A549 (cell line): ENCODE measurements around the gene FAM221A. TPM values are rescaled to one million over a fixed set of nuclear protein-coding genes. Genes with fewer than 3 reads are reported as not detected.
"Not testable (repeated sequence)": the region's sequence is repeated elsewhere in the genome, so short reads cannot be mapped to it uniquely, and the experiment has no call there.

Experiments
- ATAC-seq, 2 experiments: fragments of 200-7000 bp in 1 of 2; fragments of >200 bp in 1 of 2; cut with Nextera tagmentation in 1 of 2; cut with Tn5 transposase in 1 of 2; 3 replicates each; pipeline versions ENCODE4 v1.8.0 to v1.9.1; 2018 to 2020; ENCODE audit warnings: mild to moderate bottlenecking in 1 of 2, moderate library complexity in 1 of 2
- CTCF ChIA-PET: fragments of 300-600 bp; sonication (Branson Sonifier 250); formaldehyde crosslinking; extraction: SDS; loops from one replicate; lab custom pipeline; 2021; ENCODE audit warnings: antibody characterized with exemption, inconsistent platforms; lab: Yijun Ruan, JAX
- POLR2A ChIA-PET: fragments of 350-600 bp; formaldehyde crosslinking; extraction: SDS; loops from one replicate; lab custom pipeline; 2021; ENCODE audit warnings: antibody characterized with exemption, inconsistent platforms; lab: Yijun Ruan, JAX
- DNase-seq, 2 experiments: peaks; one replicate each; pipeline versions ENCODE4 v3.0.0 to v3.0.0-alpha.2; 2011 to 2016; ENCODE audit warnings: low read depth in 1 of 2, low spot score in 1 of 2
- FAIRE-seq: peaks from 2 replicates; lab custom pipeline; 2011; peaks lifted over from hg19 to GRCh38; lab: Jason Lieb, UNC
- H3K27ac ChIP-seq, 2 experiments: fragments of >200 bp; sonication (Bioruptor Twin); formaldehyde crosslinking; 3 replicates each; pipeline ENCODE4 v1.5.1; 2016 to 2017
- H3K4me1 ChIP-seq: fragments of >200 bp; sonication (Bioruptor Twin); formaldehyde crosslinking; 3 replicates; pipeline ENCODE4 v1.6.1; 2016
- H3K4me2 ChIP-seq: fragments of >200 bp; sonication (Bioruptor Twin); formaldehyde crosslinking; 3 replicates; pipeline ENCODE4 v1.6.1; 2016
- H3K4me3 ChIP-seq: fragments of >200 bp; sonication (Bioruptor Twin); formaldehyde crosslinking; 3 replicates; pipeline ENCODE4 v1.5.1; 2016
- H3K9me3 ChIP-seq: fragments of >200 bp; sonication (Bioruptor Twin); formaldehyde crosslinking; 3 replicates; pipeline ENCODE4 v1.6.1; 2016
- ATOH8 ChIP-seq: fragments of 250-450 bp; sonication (Bioruptor Pico); IDR thresholded peaks from 2 replicates; pipeline ENCODE4 v1.5.0; 2020; ENCODE audit warnings: low read depth, mild to moderate bottlenecking, moderate library complexity
- CEBPB ChIP-seq, 2 experiments: fragments of >200 bp in 1 of 2; sonication (Bioruptor Twin) in 1 of 2; formaldehyde crosslinking in 1 of 2; IDR thresholded peaks; 2 replicates each; pipeline ENCODE4 v1.6.1; 2012 to 2016
- CHD2 ChIP-seq: fragments of 150-350 bp; IDR thresholded peaks from 2 replicates; pipeline ENCODE4 v1.6.1; 2014; ENCODE audit warnings: low read length; ENCODE audit not compliant: partially characterized antibody
- ESRRA ChIP-seq: fragments of 150-350 bp; IDR thresholded peaks from 2 replicates; pipeline ENCODE4 v1.6.1; 2014; ENCODE audit warnings: mild to moderate bottlenecking, low read length, borderline replicate concordance
- HDAC2 ChIP-seq: fragments of 200-600 bp; sonication (generic); IDR thresholded peaks from 2 replicates; pipeline ENCODE4 v1.6.1; 2016
- HEYL ChIP-seq: fragments of 250-450 bp; sonication (Bioruptor Pico); IDR thresholded peaks from 2 replicates; pipeline ENCODE4 v1.8.0; 2021; ENCODE audit warnings: mild to moderate bottlenecking, moderate library complexity
- HOXA7 ChIP-seq: fragments of 250-450 bp; sonication (Bioruptor Pico); IDR thresholded peaks from 2 replicates; pipeline ENCODE4 v1.5.0; 2020; ENCODE audit warnings: mild to moderate bottlenecking, moderate library complexity
- HOXB5 ChIP-seq: fragments of 250-450 bp; sonication (Bioruptor Pico); IDR thresholded peaks from 2 replicates; pipeline ENCODE4 v1.5.0; 2020; ENCODE audit warnings: mild to moderate bottlenecking, moderate library complexity
- JUNB ChIP-seq: fragments of >200 bp; sonication (Bioruptor Twin); formaldehyde crosslinking; IDR thresholded peaks from 2 replicates; pipeline ENCODE4 v1.6.1; 2016
- MAX ChIP-seq: IDR thresholded peaks from 2 replicates; pipeline ENCODE4 v1.6.1; 2012
- MAZ ChIP-seq: fragments of 150-350 bp; IDR thresholded peaks from 2 replicates; pipeline ENCODE4 v1.6.1; 2014; ENCODE audit warnings: antibody characterized with exemption, low read depth, low read length, borderline replicate concordance
- MYC ChIP-seq: IDR thresholded peaks from 2 replicates; pipeline ENCODE4 v1.6.1; 2012; ENCODE audit warnings: mild to moderate bottlenecking, inconsistent platforms, low read length, improper control_type of control experiment, borderline replicate concordance
- NR3C1 ChIP-seq: fragments of >200 bp; sonication (Bioruptor Twin); formaldehyde crosslinking; IDR thresholded peaks from 3 replicates; pipeline ENCODE4 v1.6.1; 2017
- PBX3 ChIP-seq: IDR thresholded peaks from 2 replicates; pipeline ENCODE4 v1.6.1; 2012
- POLR2AphosphoS2 ChIP-seq: conservative IDR thresholded peaks from 2 replicates; pipeline ENCODE4 v1.6.1; 2012; ENCODE audit warnings: low read length, improper control_type of control experiment, inconsistent platforms
- RCOR1 ChIP-seq: fragments of 150-350 bp; IDR thresholded peaks from 2 replicates; pipeline ENCODE4 v1.6.1; 2014; ENCODE audit warnings: antibody characterized with exemption, low read length, low read depth
- RFX5 ChIP-seq: fragments of 450-650 bp; IDR thresholded peaks from 2 replicates; pipeline ENCODE4 v1.7.1; 2014; ENCODE audit warnings: antibody characterized with exemption, mild to moderate bottlenecking, moderate library complexity
- TFCP2L1 ChIP-seq: fragments of 250-450 bp; sonication (Bioruptor Pico); IDR thresholded peaks from 2 replicates; pipeline ENCODE4 v1.5.0; 2021; ENCODE audit warnings: mild to moderate bottlenecking
- ZC3H11A ChIP-seq: fragments of 450-650 bp; IDR thresholded peaks from 2 replicates; pipeline ENCODE4 v1.6.1; 2014; ENCODE audit warnings: antibody characterized with exemption, mild to moderate bottlenecking
- ZNF302 ChIP-seq: fragments of 250-450 bp; sonication (Bioruptor Pico); IDR thresholded peaks from 2 replicates; pipeline ENCODE4 v1.9.0; 2021; ENCODE audit warnings: inconsistent platforms, mild to moderate bottlenecking, moderate library complexity
- ZSCAN20 ChIP-seq: fragments of 250-450 bp; sonication (Bioruptor Pico); IDR thresholded peaks from 2 replicates; pipeline ENCODE4 v1.8.0; 2022; ENCODE audit warnings: mild to moderate bottlenecking, moderate library complexity
- WGBS: methylation state at CpG from one replicate; pipeline ENCODE4 v1.1.6; 2017; ENCODE audit errors: missing lambda C conversion rate; 5-methylcytosine and 5-hydroxymethylcytosine counted together
- polyA plus RNA-seq, 4 experiments: library from polyadenylated mRNA; depleted of rRNA in 3 of 4; stranded (reverse); fragments of >200 nt; fragmentation: RNase III in 1 of 4; extraction: RNeasy Plus Mini Kit Qiagen cat#74134 plus additional on column Dnase treatment in 1 of 4; gene quantifications; 2 replicates in 3 of 4; 3 replicates in 1 of 4; pipeline ENCODE4 v1.2.3, GENCODE V29; 2011 to 2017
- TF ChIP-seq, protein P1 (sequence below): fragments of 150-350 bp; IDR thresholded peaks from 2 replicates; pipeline ENCODE4 v1.6.1; 2014; ENCODE audit warnings: low read depth, mild to moderate bottlenecking, low read length
- TF ChIP-seq, protein P2 (sequence below): fragments of >200 bp; sonication (Bioruptor Twin); formaldehyde crosslinking; IDR thresholded peaks from 2 replicates; pipeline ENCODE4 v1.6.1; 2016

FAM221A gene
- polyA plus RNA-seq, 2 of the 4 experiments (the other 2 are of a cell fraction) = 0.94 to 1.8 TPM

DNA sequence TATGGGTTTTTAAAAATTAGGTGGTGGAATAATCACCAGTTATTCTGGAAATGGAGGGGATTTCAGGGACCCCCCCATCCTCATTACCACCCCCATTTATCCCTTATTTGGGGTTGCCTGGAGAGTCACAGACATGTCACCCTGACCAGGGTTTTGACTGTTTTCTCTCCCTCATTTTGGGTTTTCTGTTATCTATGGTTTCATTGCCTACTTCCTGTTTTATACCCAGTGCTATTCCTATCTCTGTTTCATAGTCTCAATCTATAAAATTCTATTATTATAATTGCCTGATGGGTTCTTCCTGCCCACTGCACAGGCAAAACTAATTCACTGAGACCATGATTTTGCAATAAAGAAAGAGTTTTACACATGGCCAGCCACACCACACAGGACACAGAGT, 15.9 kb upstream of the FAM221A start:
- Histone ChIP-seq H3K27ac (no peak overlapping the region), H3K4me1 (no peaks in the 10 kb centered on the region), H3K9me3 (no peaks in the 10 kb centered on the region), H3K4me3 (no peak overlapping the region), H3K4me2 (no peak overlapping the region)
- FAIRE-seq (no peak), ATAC-seq (no peak), DNase-seq (no peak)
- ChIA-PET CTCF (no interaction called here), POLR2A (no interaction called here)
- TF ChIP-seq HEYL (CRISPR knock-in tag) = no peak
- TF ChIP-seq, protein P1, sequence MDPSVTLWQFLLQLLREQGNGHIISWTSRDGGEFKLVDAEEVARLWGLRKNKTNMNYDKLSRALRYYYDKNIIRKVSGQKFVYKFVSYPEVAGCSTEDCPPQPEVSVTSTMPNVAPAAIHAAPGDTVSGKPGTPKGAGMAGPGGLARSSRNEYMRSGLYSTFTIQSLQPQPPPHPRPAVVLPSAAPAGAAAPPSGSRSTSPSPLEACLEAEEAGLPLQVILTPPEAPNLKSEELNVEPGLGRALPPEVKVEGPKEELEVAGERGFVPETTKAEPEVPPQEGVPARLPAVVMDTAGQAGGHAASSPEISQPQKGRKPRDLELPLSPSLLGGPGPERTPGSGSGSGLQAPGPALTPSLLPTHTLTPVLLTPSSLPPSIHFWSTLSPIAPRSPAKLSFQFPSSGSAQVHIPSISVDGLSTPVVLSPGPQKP = no peak
- no peak for TF ChIP-seq NR3C1
- no peak for TF ChIP-seq ZSCAN20

GRCh38 chr7:23672033-23672432, 8.0 kb upstream of the FAM221A start:
- Histone ChIP-seq H3K9me3 (peaks cover 5% of the 10 kb centered on the region; the same call in 1 of the 3 replicates), H3K4me1 (no peaks in the 10 kb centered on the region), H3K4me3 (no peak overlapping the region), H3K4me2 (no peak overlapping the region), H3K27ac (no peak overlapping the region)
- WGBS = 20% methylated on average over 3 of the region's 3 CpGs
- TF ChIP-seq ESRRA = no peak
- TF ChIP-seq ATOH8 = no peak
- TF ChIP-seq RCOR1 = no peak
- TF ChIP-seq HDAC2 = no peak
- TF ChIP-seq MAX = no peak
- no peak for TF ChIP-seq ZNF302
- no peak for TF ChIP-seq HEYL (CRISPR knock-in tag)
- POLR2A ChIA-PET = no interaction called here
- ATAC-seq (no peak), DNase-seq (no peak), FAIRE-seq (no peak)
- CTCF ChIA-PET = interaction anchor here (1.0 to 1.3 kb wide), 3 partner anchors 8 to 1427 kb away, joined by 3 to 4 read pairs (median 4); partner anchors contain the start of gene FAM221A

DNA sequence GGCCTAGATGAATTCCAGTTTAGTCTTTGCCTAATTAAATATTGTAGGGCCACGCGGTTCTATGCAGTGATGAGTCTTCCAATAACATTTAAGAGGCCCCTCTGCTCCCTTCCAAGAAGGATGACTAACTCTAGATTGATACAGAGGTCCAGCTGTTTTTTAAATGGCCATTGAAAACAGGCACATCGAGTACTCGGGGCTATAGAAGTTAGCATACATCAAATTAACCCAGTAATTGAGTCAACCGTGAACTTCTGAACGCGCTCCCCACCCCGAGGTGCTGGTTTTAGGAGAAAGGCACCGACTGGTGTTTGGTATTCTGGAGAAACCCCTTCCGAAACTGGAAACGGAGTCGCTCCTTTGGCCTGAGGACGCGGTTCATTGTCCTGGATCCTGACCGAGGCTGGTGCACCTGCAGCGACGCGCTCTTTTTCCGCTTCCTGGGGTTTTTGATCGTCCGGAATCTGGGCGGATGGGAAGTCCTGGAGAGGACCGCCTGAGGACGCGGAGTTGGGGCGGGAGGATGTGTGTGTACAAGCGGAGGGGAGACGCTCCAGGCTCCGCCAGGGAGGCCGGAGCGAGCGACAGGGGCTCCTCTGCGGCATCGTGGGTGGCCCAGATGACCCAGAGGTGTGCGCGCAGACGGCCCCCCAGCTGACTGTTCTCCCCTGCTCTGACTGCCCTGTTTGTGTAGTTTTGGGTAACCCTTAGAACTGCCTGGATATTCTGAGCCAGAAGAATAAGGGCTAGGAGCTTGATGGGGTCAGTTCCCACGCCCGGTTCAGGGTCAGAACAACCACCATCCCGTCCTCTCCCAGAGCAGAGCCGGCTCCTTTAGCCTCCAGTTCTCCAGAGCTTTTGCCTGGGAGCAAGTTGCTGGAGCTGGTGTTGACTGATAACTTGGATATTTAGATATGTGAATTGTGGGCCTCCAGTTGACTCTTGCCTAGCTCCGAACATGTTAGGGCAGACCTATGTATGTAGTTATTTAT, 711 bp downstream of the FAM221A start:
- ATAC-seq = peak in 1 of 2 experiments; percentile 55; a peak in 2 of 6 replicates
- WGBS = 91% methylated on average over 40 of the region's 42 CpGs
- CTCF ChIA-PET = interaction anchor here (0.6 to 2.1 kb wide), 12 partner anchors 9 to 453 kb away, joined by 3 to 9 read pairs (median 3); no protein-coding TSS in a partner anchor
- FAIRE-seq = no peak
- peak overlapping the region; percentile 91 for H3K4me2 ChIP-seq
- no peaks in the 10 kb centered on the region; the same call in 2 of the 3 replicates for H3K9me3 ChIP-seq
- POLR2A ChIA-PET = no interaction called here
- DNase-seq = no peak
- H3K4me3 ChIP-seq = peak overlapping the region; percentile 56
- peak overlapping the region; percentile 63 to 85; a peak in 5 of 6 replicates for H3K27ac ChIP-seq
- TF ChIP-seq JUNB (no peak), PBX3 (no peak), ZSCAN20 (no peak), CEBPB (IDR thresholded peaks at IDR 0.05) (no peak), MYC (no peak), POLR2AphosphoS2 (no peak), HDAC2 (no peak), HOXA7 (no peak), TFCP2L1 (CRISPR knock-in tag) (no peak), ZC3H11A (no peak), HOXB5 (CRISPR knock-in tag) (no peak), CHD2 (no peak), RFX5 (no peak), MAZ (no peak)
- TF ChIP-seq, protein P2, sequence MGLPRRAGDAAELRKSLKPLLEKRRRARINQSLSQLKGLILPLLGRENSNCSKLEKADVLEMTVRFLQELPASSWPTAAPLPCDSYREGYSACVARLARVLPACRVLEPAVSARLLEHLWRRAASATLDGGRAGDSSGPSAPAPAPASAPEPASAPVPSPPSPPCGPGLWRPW = no peak
- TF ChIP-seq, all 56 proteins: peak for 0
- no peaks in the 10 kb centered on the region for H3K4me1 ChIP-seq

- CTCF ChIA-PET = interaction anchor here (0.9 to 2.7 kb wide), 6 partner anchors 10 to 114 kb away, joined by 3 to 13 read pairs (median 4); no protein-coding TSS in a partner anchor
- H3K9me3 ChIP-seq, FAIRE-seq, H3K27ac ChIP-seq, DNase-seq, H3K4me3 ChIP-seq, H3K4me1 ChIP-seq, H3K4me2 ChIP-seq, ATAC-seq, POLR2A ChIA-PET: not testable (repeated sequence)
- 48% methylated on average over 6 of the region's 6 CpGs for WGBS
Measured at GRCh38 chr7:23684041-23684440, 4.0 kb downstream of the FAM221A start.
